Activated T-helper 9 cell treated with anti-CD3 and anti-CD28 coated beads, Interleukin-2, amount 50 U/mL, for 16 hours (primary cell): Measurements from ENCODE around the gene LYRM4.

Experiments
- DNase-seq: peaks from one replicate; pipeline ENCODE4 v3.0.0-alpha.2; 2020; ENCODE audit warnings: low read depth

LYRM4 gene

GRCh38 chr6:5260661-5261544 lies at the start of gene LYRM4, which contains the start of gene FARS2:
Gene LYRM4 (minus strand): TSS chr6:5260950. CDS start chr6:5260733, 217 bp downstream.
Gene FARS2 (plus strand): TSS chr6:5261513.
- peak; percentile 85 for DNase-seq

GRCh38 chr6:5308066-5308465 lies 47.3 kb upstream of the LYRM4 start:
- DNase-seq = no peak

- DNase-seq = no peak
These were observed 46.3 kb upstream of the LYRM4 start for GRCh38 chr6:5307058-5307457.

GRCh38 chr6:5305968-5306626 lies 45.3 kb upstream of the LYRM4 start:
- DNase-seq = no peak

GRCh38 chr6:5303682-5304081 lies 42.9 kb upstream of the LYRM4 start:
- DNase-seq = no peak

GRCh38 chr6:5302995-5303622 lies 42.4 kb upstream of the LYRM4 start:
- peak; percentile 37 for DNase-seq

- DNase-seq = peak; percentile 18
These were observed 41.6 kb upstream of the LYRM4 start for GRCh38 chr6:5302220-5302946.

GRCh38 chr6:5300206-5300764 lies 39.5 kb upstream of the LYRM4 start:
- DNase-seq = no peak

GRCh38 chr6:5295623-5296022 lies 34.9 kb upstream of the LYRM4 start:
- no peak for DNase-seq

GRCh38 chr6:5294392-5295211 lies 33.9 kb upstream of the LYRM4 start:
- no peak for DNase-seq

GRCh38 chr6:5293692-5294091 lies 32.9 kb upstream of the LYRM4 start:
- DNase-seq = no peak

GRCh38 chr6:5292154-5292553 lies 31.4 kb upstream of the LYRM4 start:
- DNase-seq = no peak

- no peak for DNase-seq
These were observed 29.8 kb upstream of the LYRM4 start for GRCh38 chr6:5290500-5290899.

GRCh38 chr6:5290097-5290496 lies 29.3 kb upstream of the LYRM4 start:
- DNase-seq = no peak

- DNase-seq = no peak
These were observed 27.2 kb upstream of the LYRM4 start for GRCh38 chr6:5287966-5288297.

- DNase-seq = no peak
These were observed 26.6 kb upstream of the LYRM4 start for GRCh38 chr6:5287205-5287965.

GRCh38 chr6:5286780-5287179 lies 26.0 kb upstream of the LYRM4 start:
- no peak for DNase-seq

- DNase-seq = no peak
These were observed 24.8 kb upstream of the LYRM4 start for GRCh38 chr6:5285526-5285925.

- DNase-seq = no peak
These were observed 24.3 kb upstream of the LYRM4 start for GRCh38 chr6:5285081-5285480.

GRCh38 chr6:5282191-5282623 lies 21.5 kb upstream of the LYRM4 start:
- DNase-seq = no peak
